Measurements from ENCODE around the gene PPT2.

GRCh38 chr6:32140420-32141046 is 13.4 kb upstream of the PPT2 start:
- TF ChIP-seq POLR2A (IDR thresholded peaks at IDR 0.05; ENCODE audit: low read depth, low read length) = no peak
- no peak for TF ChIP-seq POLR2AphosphoS5 (IDR thresholded peaks at IDR 0.05; ENCODE audit: low read depth, low read length)

Data from GM12892 (cell line).